CD4-positive, alpha-beta T cell treated with Interleukin-6 for 4 hours (primary cell): ENCODE data around the gene PAX2.

Experiments
- DNase-seq: peaks from one replicate; pipeline ENCODE4 v3.0.0-alpha.2; 2020; ENCODE audit warnings: mixed read lengths

Gene PAX2

GRCh38 chr10:100759331-100759730 is 13.9 kb downstream of the PAX2 start:
- DNase-seq: no peak

- no peak for DNase-seq
Observed at GRCh38 chr10:100760726-100761125, 15.3 kb downstream of the PAX2 start.

DNA sequence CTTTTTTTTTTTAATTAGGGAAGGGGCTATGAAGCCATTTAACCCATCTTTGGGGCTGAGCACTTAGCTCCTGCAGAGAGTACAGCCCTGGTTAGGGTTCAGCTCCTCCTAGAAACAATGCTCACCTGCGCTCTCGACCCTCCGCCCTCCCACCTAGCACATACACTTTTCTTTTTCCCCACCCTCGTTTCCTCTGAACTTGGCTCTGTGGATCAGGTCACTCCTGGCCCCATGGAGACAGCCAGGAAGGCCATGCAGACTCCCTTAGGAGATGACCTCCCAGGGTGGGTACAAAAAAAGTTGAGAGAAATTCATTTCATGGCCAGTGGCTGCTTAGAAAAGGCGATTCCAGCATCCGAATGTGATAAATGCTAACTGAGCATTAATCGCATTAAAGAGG is 15.8 kb downstream of the PAX2 start:
- no peak for DNase-seq

- no peak for DNase-seq
Observed at GRCh38 chr10:100763043-100763747, 17.8 kb downstream of the PAX2 start.

DNA sequence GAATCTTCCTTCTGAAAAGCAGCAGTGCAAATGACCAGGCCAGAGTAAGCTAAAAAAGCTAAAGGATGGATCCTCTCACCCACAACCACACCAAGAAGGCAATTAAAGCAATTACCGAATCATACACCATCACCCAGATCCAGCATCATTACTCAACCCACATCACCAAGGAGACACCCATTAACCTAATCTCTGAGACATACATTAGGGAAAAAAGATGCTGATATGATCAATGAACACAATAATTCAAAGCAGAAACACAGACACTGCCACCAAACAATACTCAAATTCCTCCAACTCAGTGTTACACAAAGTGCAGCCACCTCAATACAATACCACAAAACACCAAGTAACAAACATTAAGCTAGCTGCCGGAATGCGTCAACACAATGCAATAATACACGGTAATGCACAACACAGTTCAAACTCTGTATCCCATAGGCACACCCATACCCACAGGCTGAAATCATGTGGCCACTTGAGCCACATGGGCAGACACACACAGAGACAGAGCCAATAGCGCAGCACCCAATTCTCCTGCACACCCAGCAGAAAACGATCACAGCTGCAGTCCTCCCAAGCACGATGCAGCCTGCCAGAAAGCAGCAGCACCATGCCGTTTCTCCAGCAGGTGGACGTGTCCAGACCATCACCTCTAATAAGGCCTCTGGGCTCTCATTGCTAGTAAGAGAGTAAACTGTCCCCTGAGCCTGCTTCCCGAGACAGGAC is 21.5 kb downstream of the PAX2 start:
- no peak for DNase-seq

- DNase-seq: no peak
Observed at GRCh38 chr10:100767422-100767775, 22.0 kb downstream of the PAX2 start.

DNA sequence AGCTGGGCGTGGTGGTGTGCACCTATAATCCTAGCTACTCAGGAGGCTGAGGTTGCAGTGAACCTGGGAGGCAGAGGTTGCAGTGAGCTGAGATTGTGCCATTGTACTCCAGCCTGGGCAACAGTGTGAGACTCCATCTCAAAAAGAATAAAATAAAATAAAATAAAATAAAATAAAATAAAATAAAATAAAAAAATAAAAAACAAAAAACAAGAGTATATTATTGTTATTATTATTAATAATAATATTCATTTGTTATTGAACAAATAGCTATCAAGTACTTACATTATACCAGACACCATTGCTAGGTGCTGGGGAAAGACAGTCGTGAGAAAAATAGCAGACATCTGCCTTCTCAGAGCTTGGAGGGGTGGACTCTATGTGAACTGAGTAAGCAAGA is 24.1 kb downstream of the PAX2 start:
- DNase-seq: no peak

DNA sequence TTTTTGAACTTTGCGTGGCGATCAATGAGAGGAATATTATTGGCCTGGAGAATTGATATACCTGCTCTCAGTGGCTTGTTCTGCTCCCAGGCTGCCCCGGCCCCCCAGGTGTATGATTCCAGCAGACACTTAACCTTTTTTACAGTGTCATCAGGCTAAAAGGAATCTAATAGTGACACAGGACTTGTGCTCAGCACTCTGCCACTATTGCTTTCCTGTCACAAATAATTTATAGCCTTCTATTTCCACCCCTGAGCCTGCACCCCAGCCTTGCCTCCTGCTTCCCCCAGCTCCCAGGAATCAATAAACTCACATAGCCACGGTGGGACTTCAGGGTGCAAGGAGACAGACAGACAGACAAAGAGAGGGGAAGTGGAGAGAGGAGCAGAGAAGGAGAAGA is 28.3 kb downstream of the PAX2 start:
- no peak for DNase-seq

- DNase-seq: no peak
Observed at GRCh38 chr10:100774223-100774622, 28.8 kb downstream of the PAX2 start.

DNA sequence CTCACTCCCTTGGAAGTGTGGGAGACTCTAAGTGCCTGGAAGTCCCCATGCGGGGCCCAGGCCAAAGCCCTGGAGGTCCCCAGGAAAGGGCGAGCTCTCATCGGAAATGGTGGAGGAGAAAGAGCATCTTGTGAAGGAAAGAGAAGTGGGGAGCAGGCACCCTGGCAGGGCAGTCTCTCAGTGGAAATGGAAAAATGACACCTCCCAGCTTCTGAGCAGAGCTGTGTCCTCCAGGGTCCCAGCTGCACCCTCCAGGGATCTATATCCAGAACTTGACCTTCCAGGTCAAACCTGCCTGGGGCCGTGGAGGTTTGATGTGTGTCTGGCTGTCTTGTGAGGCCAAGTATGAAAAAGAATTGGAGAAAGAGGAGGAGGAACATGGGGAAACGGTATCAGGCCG is 29.5 kb downstream of the PAX2 start:
- no peak for DNase-seq

- DNase-seq: no peak
Observed at GRCh38 chr10:100775386-100775785, 30.0 kb downstream of the PAX2 start.

DNA sequence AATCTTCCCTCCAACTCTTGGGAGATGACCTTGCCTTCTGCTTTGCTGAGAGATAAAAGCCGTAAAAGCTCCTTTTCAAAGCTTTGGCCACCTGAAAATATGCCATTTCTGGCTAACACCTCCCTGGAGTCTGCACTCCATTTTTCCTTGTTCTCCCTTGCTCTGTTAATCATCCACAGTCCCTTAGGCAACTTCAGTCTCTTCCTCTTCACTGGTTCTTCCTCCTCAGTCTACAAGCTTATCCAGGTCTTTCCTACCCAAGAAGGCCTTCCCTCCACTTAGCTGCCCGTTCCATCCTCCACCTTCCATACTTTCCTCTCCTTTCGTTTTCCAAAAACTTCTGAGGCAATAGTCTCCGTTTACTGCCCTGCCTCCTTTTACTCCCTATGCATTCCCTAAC is 30.5 kb downstream of the PAX2 start:
- DNase-seq: no peak

DNA sequence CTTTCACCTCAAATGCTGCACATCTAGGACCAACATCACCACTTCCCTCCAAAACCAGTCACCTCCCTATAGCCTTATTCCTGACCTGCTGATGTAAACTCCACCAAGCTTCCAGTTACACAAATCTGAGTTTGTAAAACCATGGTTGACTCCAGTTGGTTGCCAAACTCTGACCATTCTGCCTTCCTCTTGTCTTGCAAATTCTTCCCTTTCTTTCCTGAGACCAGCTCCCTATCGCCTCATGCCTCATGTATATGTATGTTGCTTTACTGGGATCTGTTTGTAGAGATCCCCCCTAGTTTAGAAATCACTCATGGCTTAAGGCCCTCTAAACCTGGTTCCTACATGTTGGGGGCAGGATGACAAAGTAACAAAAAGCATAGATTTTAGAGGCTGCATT is 31.3 kb downstream of the PAX2 start:
- no peak for DNase-seq

DNA sequence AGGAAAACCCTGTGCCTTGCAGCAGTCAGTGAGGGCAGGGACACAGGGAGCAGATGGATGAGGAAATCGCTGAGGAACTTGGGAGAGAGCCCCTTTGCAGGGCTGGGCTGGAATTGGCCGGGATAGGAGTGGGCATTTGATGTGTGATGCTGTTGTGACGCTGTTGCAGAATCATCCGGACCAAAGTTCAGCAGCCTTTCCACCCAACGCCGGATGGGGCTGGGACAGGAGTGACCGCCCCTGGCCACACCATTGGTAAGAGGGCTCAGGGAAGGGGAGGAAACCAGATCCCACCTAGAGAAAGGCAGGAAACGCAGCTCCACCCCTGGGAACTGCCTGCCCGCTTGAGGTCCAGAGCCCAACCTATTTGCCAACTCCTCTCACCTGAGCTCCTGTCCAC is 33.9 kb downstream of the PAX2 start:
- no peak for DNase-seq

- DNase-seq: no peak
Observed at GRCh38 chr10:100780324-100780723, 34.9 kb downstream of the PAX2 start.

GRCh38 chr10:100781145-100781665 is 35.8 kb downstream of the PAX2 start:
- no peak for DNase-seq

DNA sequence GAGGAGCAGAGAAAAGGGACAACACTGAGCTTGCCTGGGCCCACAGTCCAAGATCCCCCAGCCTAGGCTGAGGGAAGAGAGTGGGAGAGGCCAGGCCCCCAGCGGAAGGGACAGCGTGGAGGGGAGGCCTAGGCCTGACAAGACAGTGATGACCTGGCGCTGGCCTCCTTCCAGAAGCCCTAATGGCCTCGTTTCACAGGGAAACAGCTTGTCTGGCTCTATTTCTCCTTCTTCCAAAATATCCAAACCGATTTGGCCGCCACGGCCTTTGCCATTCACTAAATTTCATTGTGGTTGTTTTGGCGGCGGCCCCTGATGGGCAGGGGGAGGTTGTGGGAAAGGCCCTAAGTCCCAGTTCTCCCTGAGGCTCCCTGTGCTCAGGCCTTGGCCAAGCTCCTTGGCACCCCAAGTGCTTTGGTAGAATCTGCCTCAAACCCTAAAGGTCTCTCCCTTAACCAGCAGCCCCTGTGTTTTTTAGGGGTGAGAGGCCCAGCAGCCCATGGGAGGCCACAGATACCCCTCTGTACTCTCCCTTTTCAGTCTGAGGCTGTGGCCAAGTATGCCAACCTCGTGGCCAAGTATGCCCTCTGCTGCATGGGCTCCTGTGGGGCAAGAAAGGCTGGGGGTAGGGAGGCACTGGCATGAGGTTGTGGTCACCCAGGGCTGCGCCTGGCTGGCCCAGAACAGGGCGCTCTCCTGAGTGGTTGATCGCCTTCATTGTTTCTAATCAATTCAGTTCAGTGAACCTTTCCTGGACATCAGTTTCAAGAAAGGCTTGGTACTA is 37.3 kb downstream of the PAX2 start:
- DNase-seq: no peak

- DNase-seq: no peak
Observed at GRCh38 chr10:100784126-100784525, 38.7 kb downstream of the PAX2 start.

DNA sequence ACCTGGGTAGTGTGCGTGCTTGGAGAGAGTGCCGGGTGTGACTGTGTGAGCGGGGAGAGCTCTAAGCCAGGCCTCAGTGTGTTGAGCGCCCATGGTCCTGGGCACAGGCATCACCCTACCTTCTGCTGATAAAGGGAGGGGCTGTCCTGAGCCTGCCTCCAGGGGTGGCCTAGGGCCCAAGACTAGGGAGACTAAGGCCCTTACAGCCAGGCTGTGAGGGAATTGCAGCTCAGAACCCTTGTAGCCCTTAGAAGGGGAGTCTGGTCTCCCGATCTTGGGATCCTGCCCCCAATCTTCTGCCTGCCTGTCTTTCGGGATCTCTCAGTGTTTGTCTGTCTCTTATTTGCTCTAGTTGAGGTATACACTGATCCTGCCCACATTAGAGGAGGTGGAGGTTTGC is 41.2 kb downstream of the PAX2 start:
- DNase-seq: no peak

DNA sequence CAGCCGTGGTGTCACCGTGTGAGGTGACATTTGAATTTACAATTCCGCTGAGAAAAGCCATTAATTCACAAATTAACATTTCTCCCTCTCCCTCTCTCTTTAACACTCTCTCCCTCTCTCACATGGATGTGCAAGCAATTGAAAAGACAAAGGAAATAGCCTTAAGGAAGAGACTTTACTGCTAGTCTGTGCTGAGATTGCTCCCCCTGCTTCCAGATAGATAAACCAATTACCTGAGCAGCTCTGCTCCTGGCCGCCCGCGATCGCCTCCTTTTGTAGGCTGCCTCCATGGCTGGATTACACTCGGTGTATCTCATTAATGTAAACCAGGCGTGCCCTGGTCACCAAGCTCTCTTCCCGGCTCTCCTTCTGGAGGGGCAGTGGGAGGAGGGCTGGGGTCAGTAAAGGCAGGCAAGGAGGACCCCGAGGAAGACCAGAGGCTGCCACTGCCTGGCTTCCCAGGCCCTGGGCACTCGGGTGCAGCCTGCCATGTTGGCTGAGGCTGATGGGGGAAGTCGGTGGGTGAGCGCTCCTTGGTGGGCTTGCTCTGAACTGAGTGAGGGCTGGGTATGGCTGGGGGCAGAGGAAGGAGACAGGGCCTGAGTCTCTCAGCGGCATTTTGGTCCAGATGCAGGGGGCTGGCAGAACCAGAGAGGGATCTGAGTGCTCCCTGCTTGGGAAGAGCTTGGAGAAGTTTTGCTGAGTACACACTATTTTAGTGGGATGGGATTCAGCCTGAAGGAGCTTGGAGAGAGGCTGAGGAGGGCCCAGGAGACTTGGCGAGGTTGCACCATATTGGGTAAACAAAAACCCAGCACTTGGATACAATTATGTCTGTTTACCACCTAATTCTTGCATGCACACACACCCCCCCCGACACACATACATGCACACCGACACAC is 42.9 kb downstream of the PAX2 start:
- DNase-seq: no peak

DNA sequence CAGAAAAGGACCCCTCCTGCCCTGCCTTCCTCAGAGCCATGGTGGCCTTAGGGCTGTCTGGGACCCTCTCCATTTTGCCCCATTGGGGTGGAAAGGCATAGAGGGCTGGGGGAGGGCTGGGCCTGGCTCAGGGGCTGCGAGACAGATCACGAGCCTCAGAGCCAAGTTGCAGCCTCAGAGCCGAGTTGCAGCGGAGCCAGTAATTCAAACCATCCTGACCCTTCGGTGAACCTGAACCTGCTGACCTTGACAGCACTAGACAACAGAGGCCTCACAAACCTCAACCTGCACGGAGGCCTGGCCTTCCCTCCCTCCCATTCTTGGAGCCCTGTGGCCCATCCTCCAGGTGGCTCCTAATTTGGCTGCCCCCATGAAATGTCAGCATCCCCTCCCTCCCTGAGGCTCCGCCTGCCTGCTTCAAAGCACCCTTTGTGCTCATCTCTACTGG is 45.4 kb downstream of the PAX2 start:
- DNase-seq: no peak

GRCh38 chr10:100791369-100792058 is 46.1 kb downstream of the PAX2 start:
- no peak for DNase-seq
